Measurements from ENCODE around the gene MAST4. TPM values are rescaled to one million over a fixed set of nuclear protein-coding genes. Genes with fewer than 3 reads are reported as not detected.

Gene MAST4
- total and polyA plus RNA-seq, 2 of the 13 experiments (the other 11 are each of a cell fraction or from before 2014, with no cell fraction given), result 3.4 to 3.7 TPM

DNA sequence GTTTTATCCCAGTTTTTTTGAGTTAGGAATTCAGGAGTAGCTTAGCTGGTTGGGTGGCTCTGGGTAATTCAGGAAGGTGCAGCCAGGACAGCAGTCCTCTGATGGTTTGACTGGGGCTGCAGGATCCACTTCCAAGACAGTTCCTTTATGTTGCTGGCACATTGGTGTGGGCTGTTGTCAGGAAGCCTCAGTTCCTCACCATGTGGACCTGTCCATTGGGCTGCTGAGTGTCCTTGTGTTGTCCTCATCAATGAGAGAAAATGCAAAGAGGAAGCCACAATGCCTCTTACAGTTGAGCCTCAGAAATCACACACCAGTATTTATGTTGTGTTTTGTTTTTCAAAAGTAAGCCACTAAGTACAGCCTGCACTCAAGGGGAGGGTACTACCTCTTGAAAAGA lies 140.9 kb downstream of the MAST4 start:
- intact Hi-C loops (cut with micrococcal nuclease; ENCODE audit: unreplicated experiment) (no loop called here), in situ Hi-C loops (cut with HindIII; ENCODE audit: extremely low pct_ligation_motif_present, low pct_unique_long_range_greater_than_20kb) (no loop called here)
- POLR2A ChIA-PET, result no interaction called here
- no peaks in the 10 kb centered on the region for H3K79me2 ChIP-seq (ENCODE audit: insufficient read depth, low read length)
- no peak overlapping the region for H3K4me2 ChIP-seq (ENCODE audit: low read depth, low read length)
- DNase-seq (ENCODE audit: low spot score), result no peak
- no peaks in the 10 kb centered on the region for H4K20me1 ChIP-seq (ENCODE audit: insufficient read depth, low read length)
- no peaks in the 10 kb centered on the region for H3K36me3 ChIP-seq (replicated peaks in 1 of 2; ENCODE audit: control insufficient read depth in 1 of 2, insufficient read depth in 2 of 2, low read length in 2 of 2)
- no peaks in the 10 kb centered on the region for H3K9me3 ChIP-seq (ENCODE audit: low read length)
- no peak overlapping the region for H3K9ac ChIP-seq (ENCODE audit: insufficient read depth, low read depth, low read length)
- peaks cover 0 to 8% of the 10 kb centered on the region in 2 experiments; a peak in 2 of 5 replicates for H3K27me3 ChIP-seq (ENCODE audit: control insufficient read depth in 1 of 2, insufficient read depth in 2 of 2, low read length in 2 of 2)
- H3K27ac ChIP-seq (ENCODE audit: extremely low read length, insufficient read depth, low read length), result no peak overlapping the region
- no peak overlapping the region for H3K4me3 ChIP-seq (replicated peaks in 1 of 3; ENCODE audit: insufficient read depth in 1 of 3, low read depth in 2 of 3, low read length in 3 of 3)
- H2AFZ ChIP-seq (ENCODE audit: low read length), result no peak overlapping the region
- no peak for ATAC-seq
- FAIRE-seq, result no peak
- peaks cover 14% of the 10 kb centered on the region for H3K4me1 ChIP-seq (ENCODE audit: insufficient read depth, low read length)
- CTCF ChIA-PET (ENCODE audit: low intra/inter-chr PET ratio, low total read pairs), result no interaction called here
- BruUV-seq (replicated peaks), result no TSS peak
- no peak for TF ChIP-seq NR3C1 (CRISPR knock-in tag; IDR thresholded peaks at IDR 0.05)
- no peak for TF ChIP-seq ZNF10 (CRISPR knock-in tag; IDR thresholded peaks at IDR 0.05; ENCODE audit: borderline replicate concordance, low read depth)
- TF ChIP-seq, protein P1, sequence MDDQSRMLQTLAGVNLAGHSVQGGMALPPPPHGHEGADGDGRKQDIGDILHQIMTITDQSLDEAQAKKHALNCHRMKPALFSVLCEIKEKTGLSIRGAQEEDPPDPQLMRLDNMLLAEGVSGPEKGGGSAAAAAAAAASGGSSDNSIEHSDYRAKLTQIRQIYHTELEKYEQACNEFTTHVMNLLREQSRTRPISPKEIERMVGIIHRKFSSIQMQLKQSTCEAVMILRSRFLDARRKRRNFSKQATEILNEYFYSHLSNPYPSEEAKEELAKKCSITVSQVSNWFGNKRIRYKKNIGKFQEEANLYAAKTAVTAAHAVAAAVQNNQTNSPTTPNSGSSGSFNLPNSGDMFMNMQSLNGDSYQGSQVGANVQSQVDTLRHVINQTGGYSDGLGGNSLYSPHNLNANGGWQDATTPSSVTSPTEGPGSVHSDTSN (CRISPR knock-in tag; IDR thresholded peaks at IDR 0.05; ENCODE audit: borderline replicate concordance), result no peak
- TF ChIP-seq, protein P2, sequence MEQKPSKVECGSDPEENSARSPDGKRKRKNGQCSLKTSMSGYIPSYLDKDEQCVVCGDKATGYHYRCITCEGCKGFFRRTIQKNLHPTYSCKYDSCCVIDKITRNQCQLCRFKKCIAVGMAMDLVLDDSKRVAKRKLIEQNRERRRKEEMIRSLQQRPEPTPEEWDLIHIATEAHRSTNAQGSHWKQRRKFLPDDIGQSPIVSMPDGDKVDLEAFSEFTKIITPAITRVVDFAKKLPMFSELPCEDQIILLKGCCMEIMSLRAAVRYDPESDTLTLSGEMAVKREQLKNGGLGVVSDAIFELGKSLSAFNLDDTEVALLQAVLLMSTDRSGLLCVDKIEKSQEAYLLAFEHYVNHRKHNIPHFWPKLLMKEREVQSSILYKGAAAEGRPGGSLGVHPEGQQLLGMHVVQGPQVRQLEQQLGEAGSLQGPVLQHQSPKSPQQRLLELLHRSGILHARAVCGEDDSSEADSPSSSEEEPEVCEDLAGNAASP (CRISPR knock-in tag; IDR thresholded peaks at IDR 0.05; ENCODE audit: borderline replicate concordance), result no peak
- TF ChIP-seq ONECUT2 (CRISPR knock-in tag; IDR thresholded peaks at IDR 0.05), result no peak
- no peak for TF ChIP-seq ZNF225 (CRISPR knock-in tag; IDR thresholded peaks at IDR 0.05)
- TF ChIP-seq, protein P3, sequence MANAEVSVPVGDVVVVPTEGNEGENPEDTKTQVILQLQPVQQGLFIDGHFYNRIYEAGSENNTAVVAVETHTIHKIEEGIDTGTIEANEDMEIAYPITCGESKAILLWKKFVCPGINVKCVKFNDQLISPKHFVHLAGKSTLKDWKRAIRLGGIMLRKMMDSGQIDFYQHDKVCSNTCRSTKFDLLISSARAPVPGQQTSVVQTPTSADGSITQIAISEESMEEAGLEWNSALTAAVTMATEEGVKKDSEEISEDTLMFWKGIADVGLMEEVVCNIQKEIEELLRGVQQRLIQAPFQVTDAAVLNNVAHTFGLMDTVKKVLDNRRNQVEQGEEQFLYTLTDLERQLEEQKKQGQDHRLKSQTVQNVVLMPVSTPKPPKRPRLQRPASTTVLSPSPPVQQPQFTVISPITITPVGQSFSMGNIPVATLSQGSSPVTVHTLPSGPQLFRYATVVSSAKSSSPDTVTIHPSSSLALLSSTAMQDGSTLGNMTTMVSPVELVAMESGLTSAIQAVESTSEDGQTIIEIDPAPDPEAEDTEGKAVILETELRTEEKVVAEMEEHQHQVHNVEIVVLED (CRISPR knock-in tag; IDR thresholded peaks at IDR 0.05; ENCODE audit: borderline replicate concordance), result no peak
- TF ChIP-seq, protein P4, sequence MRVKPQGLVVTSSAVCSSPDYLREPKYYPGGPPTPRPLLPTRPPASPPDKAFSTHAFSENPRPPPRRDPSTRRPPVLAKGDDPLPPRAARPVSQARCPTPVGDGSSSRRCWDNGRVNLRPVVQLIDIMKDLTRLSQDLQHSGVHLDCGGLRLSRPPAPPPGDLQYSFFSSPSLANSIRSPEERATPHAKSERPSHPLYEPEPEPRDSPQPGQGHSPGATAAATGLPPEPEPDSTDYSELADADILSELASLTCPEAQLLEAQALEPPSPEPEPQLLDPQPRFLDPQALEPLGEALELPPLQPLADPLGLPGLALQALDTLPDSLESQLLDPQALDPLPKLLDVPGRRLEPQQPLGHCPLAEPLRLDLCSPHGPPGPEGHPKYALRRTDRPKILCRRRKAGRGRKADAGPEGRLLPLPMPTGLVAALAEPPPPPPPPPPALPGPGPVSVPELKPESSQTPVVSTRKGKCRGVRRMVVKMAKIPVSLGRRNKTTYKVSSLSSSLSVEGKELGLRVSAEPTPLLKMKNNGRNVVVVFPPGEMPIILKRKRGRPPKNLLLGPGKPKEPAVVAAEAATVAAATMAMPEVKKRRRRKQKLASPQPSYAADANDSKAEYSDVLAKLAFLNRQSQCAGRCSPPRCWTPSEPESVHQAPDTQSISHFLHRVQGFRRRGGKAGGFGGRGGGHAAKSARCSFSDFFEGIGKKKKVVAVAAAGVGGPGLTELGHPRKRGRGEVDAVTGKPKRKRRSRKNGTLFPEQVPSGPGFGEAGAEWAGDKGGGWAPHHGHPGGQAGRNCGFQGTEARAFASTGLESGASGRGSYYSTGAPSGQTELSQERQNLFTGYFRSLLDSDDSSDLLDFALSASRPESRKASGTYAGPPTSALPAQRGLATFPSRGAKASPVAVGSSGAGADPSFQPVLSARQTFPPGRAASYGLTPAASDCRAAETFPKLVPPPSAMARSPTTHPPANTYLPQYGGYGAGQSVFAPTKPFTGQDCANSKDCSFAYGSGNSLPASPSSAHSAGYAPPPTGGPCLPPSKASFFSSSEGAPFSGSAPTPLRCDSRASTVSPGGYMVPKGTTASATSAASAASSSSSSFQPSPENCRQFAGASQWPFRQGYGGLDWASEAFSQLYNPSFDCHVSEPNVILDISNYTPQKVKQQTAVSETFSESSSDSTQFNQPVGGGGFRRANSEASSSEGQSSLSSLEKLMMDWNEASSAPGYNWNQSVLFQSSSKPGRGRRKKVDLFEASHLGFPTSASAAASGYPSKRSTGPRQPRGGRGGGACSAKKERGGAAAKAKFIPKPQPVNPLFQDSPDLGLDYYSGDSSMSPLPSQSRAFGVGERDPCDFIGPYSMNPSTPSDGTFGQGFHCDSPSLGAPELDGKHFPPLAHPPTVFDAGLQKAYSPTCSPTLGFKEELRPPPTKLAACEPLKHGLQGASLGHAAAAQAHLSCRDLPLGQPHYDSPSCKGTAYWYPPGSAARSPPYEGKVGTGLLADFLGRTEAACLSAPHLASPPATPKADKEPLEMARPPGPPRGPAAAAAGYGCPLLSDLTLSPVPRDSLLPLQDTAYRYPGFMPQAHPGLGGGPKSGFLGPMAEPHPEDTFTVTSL (CRISPR knock-in tag; IDR thresholded peaks at IDR 0.05; ENCODE audit: borderline replicate concordance), result no peak
- no peak for TF ChIP-seq MIER2 (CRISPR knock-in tag; IDR thresholded peaks at IDR 0.05)
- TF ChIP-seq, protein P5, sequence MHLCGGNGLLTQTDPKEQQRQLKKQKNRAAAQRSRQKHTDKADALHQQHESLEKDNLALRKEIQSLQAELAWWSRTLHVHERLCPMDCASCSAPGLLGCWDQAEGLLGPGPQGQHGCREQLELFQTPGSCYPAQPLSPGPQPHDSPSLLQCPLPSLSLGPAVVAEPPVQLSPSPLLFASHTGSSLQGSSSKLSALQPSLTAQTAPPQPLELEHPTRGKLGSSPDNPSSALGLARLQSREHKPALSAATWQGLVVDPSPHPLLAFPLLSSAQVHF (CRISPR knock-in tag; IDR thresholded peaks at IDR 0.05), result no peak
- TF ChIP-seq NFE2L2 (IDR thresholded peaks at IDR 0.05; ENCODE audit: low read length), result no peak
- no peak for TF ChIP-seq ZNF550 (CRISPR knock-in tag; IDR thresholded peaks at IDR 0.05; ENCODE audit: borderline replicate concordance)
- no peak for TF ChIP-seq KDM2A (CRISPR knock-in tag; IDR thresholded peaks at IDR 0.05; ENCODE audit: borderline replicate concordance, low read depth)

All from HepG2 (cell line).